K562 (cell line): ENCODE measurements around the gene CHMP2A. TPM values are rescaled to one million over a fixed set of nuclear protein-coding genes. Genes with fewer than 3 reads are reported as not detected.
A peak's percentile ranks its signal among the peaks of the same experiment; 100 is the strongest.

Experiments
- FOXA3 ChIP-seq, 2 experiments: fragments of 450-650 bp in 1 of 2; sonication (generic) in 1 of 2; formaldehyde crosslinking; IDR thresholded peaks in 1 of 2; conservative IDR thresholded peaks in 1 of 2; 2 replicates each; pipeline versions ENCODE4 v1.4.0 to v1.8.0; 2020 to 2022; ENCODE audit warnings: mild to moderate bottlenecking in 2 of 2, missing genetic modification reagents in 1 of 2
- JUNB ChIP-seq: fragments of 450-650 bp; formaldehyde crosslinking; conservative IDR thresholded peaks from 2 replicates; pipeline ENCODE4 v1.4.0; 2020; ENCODE audit warnings: mild to moderate bottlenecking
- LEF1 ChIP-seq: fragments of 450-650 bp; IDR thresholded peaks from 2 replicates; pipeline ENCODE4 v1.6.1; 2016; ENCODE audit warnings: mild to moderate bottlenecking
- MCM7 ChIP-seq, 2 experiments: fragments of 450-650 bp; IDR thresholded peaks; 2 replicates each; pipeline ENCODE4 v1.6.1; 2016 to 2018
- MTA1 ChIP-seq: fragments of 450-650 bp; IDR thresholded peaks from 2 replicates; pipeline ENCODE4 v1.6.1; 2017; ENCODE audit warnings: borderline replicate concordance
- RCOR1 ChIP-seq, 2 experiments: IDR thresholded peaks; 2 replicates each; pipeline ENCODE4 v1.6.1; 2012; ENCODE audit warnings: low read depth in 2 of 2, low read length in 2 of 2, borderline replicate concordance in 1 of 2, improper control_type of control experiment in 1 of 2
- SRSF7 ChIP-seq: fragments of 200-400 bp; formaldehyde crosslinking; optimal IDR thresholded peaks from 2 replicates; pipeline ENCODE3; 2017; ENCODE audit warnings: mild to moderate bottlenecking, low read depth, low read length
- ZC3H4 ChIP-seq: sonication (generic); formaldehyde crosslinking; IDR thresholded peaks from 2 replicates; pipeline ENCODE4 v1.9.0; 2021; ENCODE audit warnings: missing genetic modification reagents, borderline replicate concordance
- ZFP1 ChIP-seq: fragments of 450-650 bp; formaldehyde crosslinking; IDR thresholded peaks from 2 replicates; pipeline ENCODE4 v1.4.0; 2020; ENCODE audit warnings: mild to moderate bottlenecking, mixed read lengths
- ZFPM2 ChIP-seq: fragments of 250-450 bp; sonication (Bioruptor Pico); IDR thresholded peaks from 2 replicates; pipeline ENCODE4 v1.5.1; 2022; ENCODE audit warnings: mild to moderate bottlenecking
- ZNF695 ChIP-seq: fragments of 450-650 bp; formaldehyde crosslinking; IDR thresholded peaks from 2 replicates; pipeline ENCODE4 v1.4.0; 2020; ENCODE audit warnings: mild to moderate bottlenecking, moderate library complexity
- polyA plus RNA-seq, 8 experiments: library from polyadenylated mRNA; depleted of rRNA in 4 of 8; stranded (reverse) in 5 of 8; unstranded in 3 of 8; fragments of >200 nt; fragmentation: Nextera tagmentation in 2 of 8; fragmentation: Illumina TruSeq in 1 of 8; extraction: Ambion mirVana in 2 of 8; extraction: Trizol in 1 of 8; gene quantifications; 2 replicates each; pipeline versions ENCODE4 v1.2.1 to v1.2.3, GENCODE V29; 2011 to 2014; ENCODE audit warnings: inconsistent platforms in 1 of 8, missing spikeins in 1 of 8
- total RNA-seq, 7 experiments: library from RNA; depleted of rRNA in 6 of 7; stranded (reverse); fragments of >200 nt in 6 of 7; fragmentation: Illumina TruSeq in 2 of 7; extraction: Trizol in 2 of 7; gene quantifications; 2 replicates each; pipeline versions ENCODE4 v1.2.1 to v1.2.3, GENCODE V29; 2011 to 2021; ENCODE audit warnings: low replicate concordance in 1 of 7
- TF ChIP-seq, protein P1 (sequence below): IDR thresholded peaks from 2 replicates; pipeline ENCODE4 v1.6.1; 2014; ENCODE audit warnings: antibody characterized with exemption
- TF ChIP-seq, protein P2 (sequence below): sonication (generic); formaldehyde crosslinking; IDR thresholded peaks from 2 replicates; pipeline ENCODE4 v1.9.0; 2022; ENCODE audit warnings: mild to moderate bottlenecking, missing genetic modification reagents
- TF ChIP-seq, protein P3 (sequence below), 3 experiments: IDR thresholded peaks in 2 of 3; conservative IDR thresholded peaks in 1 of 3; 2 replicates each; pipeline ENCODE4 v1.5.1; 2011 to 2012; ENCODE audit warnings: low read length in 3 of 3, mild to moderate bottlenecking in 3 of 3, control low read depth in 2 of 3, improper control_type of control experiment in 1 of 3, inconsistent platforms in 1 of 3, low read depth in 1 of 3, mixed read lengths in 1 of 3, moderate library complexity in 1 of 3; ENCODE audit not compliant: insufficient read depth in 2 of 3

Gene CHMP2A
- total and polyA plus RNA-seq, 9 of the 15 experiments (the other 6 are each of a cell fraction or from before 2014, with no cell fraction given) = 57.6 to 159 (median 87.2) TPM

DNA sequence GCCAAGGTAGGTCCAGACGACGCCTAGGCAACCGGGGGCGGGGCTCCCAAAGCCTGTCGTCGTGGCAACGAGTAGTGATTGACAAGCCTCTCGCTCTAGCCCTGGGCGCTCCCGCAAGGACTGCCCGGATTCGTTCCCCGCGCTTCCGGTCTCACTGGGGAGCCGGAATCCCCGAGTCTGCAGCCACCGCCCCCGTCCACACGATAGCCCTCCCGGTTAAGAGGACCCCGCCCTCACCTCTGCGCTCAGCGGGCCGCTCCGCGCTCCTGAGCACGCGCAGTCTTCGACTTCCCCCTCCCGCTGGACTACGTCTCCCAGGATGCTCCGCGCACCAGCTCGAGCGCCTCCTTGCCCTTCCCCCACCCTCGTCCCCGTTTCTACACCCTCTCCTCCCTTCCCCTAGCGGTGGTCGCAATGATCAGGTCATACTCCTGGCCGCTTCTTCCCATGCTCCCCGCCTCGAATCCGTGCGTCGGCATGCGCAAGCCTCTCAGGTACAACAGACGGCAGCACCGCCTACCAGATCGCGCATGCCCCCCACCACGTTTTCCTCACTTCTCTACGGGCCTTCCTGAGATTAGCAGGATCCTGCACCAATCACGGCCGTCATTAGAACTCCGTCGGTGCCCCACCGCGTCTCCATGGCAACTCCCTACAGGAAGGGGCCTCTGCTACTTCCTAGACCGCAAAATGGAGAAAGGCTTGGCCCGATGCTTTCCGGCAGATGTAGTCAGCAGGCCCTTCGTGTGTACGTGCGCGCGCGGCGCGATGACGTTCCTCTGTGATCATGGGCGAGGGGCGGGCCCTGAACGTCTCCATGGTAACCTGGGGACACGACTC lies 18.1 kb upstream of the CHMP2A start, which contains the start of gene MZF1 (continued):
- TF ChIP-seq, protein P1, sequence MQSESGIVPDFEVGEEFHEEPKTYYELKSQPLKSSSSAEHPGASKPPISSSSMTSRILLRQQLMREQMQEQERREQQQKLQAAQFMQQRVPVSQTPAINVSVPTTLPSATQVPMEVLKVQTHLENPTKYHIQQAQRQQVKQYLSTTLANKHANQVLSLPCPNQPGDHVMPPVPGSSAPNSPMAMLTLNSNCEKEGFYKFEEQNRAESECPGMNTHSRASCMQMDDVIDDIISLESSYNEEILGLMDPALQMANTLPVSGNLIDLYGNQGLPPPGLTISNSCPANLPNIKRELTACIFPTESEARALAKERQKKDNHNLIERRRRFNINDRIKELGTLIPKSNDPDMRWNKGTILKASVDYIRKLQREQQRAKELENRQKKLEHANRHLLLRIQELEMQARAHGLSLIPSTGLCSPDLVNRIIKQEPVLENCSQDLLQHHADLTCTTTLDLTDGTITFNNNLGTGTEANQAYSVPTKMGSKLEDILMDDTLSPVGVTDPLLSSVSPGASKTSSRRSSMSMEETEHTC = no peak
- peak; percentile 97 for TF ChIP-seq MTA1
- TF ChIP-seq ZC3H4 = no peak
- TF ChIP-seq, protein P2, sequence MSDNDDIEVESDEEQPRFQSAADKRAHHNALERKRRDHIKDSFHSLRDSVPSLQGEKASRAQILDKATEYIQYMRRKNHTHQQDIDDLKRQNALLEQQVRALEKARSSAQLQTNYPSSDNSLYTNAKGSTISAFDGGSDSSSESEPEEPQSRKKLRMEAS = peak; percentile 89
- TF ChIP-seq, protein P3, sequence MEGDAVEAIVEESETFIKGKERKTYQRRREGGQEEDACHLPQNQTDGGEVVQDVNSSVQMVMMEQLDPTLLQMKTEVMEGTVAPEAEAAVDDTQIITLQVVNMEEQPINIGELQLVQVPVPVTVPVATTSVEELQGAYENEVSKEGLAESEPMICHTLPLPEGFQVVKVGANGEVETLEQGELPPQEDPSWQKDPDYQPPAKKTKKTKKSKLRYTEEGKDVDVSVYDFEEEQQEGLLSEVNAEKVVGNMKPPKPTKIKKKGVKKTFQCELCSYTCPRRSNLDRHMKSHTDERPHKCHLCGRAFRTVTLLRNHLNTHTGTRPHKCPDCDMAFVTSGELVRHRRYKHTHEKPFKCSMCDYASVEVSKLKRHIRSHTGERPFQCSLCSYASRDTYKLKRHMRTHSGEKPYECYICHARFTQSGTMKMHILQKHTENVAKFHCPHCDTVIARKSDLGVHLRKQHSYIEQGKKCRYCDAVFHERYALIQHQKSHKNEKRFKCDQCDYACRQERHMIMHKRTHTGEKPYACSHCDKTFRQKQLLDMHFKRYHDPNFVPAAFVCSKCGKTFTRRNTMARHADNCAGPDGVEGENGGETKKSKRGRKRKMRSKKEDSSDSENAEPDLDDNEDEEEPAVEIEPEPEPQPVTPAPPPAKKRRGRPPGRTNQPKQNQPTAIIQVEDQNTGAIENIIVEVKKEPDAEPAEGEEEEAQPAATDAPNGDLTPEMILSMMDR (IDR thresholded peaks at IDR 0.05 in 2 of 3, conservative IDR thresholded peaks at IDR 0.05 in 1 of 3; ENCODE audit: insufficient read depth in 2 of 3, low read depth in 1 of 3, low read length in 3 of 3) = peak in 2 of 3 experiments; percentile 2 to 30; a peak in 1 of 6 replicates
- TF ChIP-seq MCM7 (IDR thresholded peaks at IDR 0.05) = no peak
- peak in 1 of 2 experiments; percentile 54; a peak in 1 of 4 replicates for TF ChIP-seq RCOR1 (IDR thresholded peaks at IDR 0.05; ENCODE audit: borderline replicate concordance in 1 of 2, low read depth in 2 of 2, low read length in 2 of 2)
- TF ChIP-seq SRSF7 = no peak
- TF ChIP-seq ZFPM2 (CRISPR knock-in tag) = 0 out of 2 replicates have a peak, but pooled peaks have one; percentile 61
- no peak for TF ChIP-seq LEF1
- no peak for TF ChIP-seq ZFP1 (CRISPR knock-in tag)
- TF ChIP-seq FOXA3 (CRISPR knock-in tag; conservative IDR thresholded peaks at IDR 0.05 in 1 of 2, IDR thresholded peaks at IDR 0.05 in 1 of 2) = peak in 1 of 2 experiments; percentile 70; a peak in 2 of 4 replicates
- TF ChIP-seq ZNF695 (CRISPR knock-in tag) = no peak
- no peak for TF ChIP-seq JUNB (CRISPR knock-in tag)
